ENCODE measurements around the gene NMRK2.

The NMRK2 gene

GRCh38 chr19:3899531-3900294, 33.2 kb upstream of the NMRK2 start:
- Histone ChIP-seq H3K27ac (no peak overlapping the region), H3K4me3 (no peak overlapping the region)
- DNase-seq (ENCODE audit: low spot score), result no peak
- TF ChIP-seq CTCF (IDR thresholded peaks at IDR 0.05), result no peak

GRCh38 chr19:3902317-3902973, 30.4 kb upstream of the NMRK2 start:
- no peak for TF ChIP-seq CTCF (IDR thresholded peaks at IDR 0.05)
- DNase-seq (ENCODE audit: low spot score), result no peak
- H3K27ac ChIP-seq, result no peak overlapping the region
- no peak overlapping the region for H3K4me3 ChIP-seq

GRCh38 chr19:3904233-3904632, 28.6 kb upstream of the NMRK2 start:
- H3K27ac ChIP-seq, result no peak overlapping the region
- no peak for TF ChIP-seq CTCF (IDR thresholded peaks at IDR 0.05)
- DNase-seq (ENCODE audit: low spot score), result no peak
- no peak overlapping the region for H3K4me3 ChIP-seq

- TF ChIP-seq CTCF (IDR thresholded peaks at IDR 0.05), result no peak
- no peak for DNase-seq (ENCODE audit: low spot score)
- Histone ChIP-seq H3K27ac (no peak overlapping the region), H3K4me3 (no peak overlapping the region)
Observed at GRCh38 chr19:3907626-3908265, 25.1 kb upstream of the NMRK2 start.

- Histone ChIP-seq H3K27ac (no peak overlapping the region), H3K4me3 (no peak overlapping the region)
- TF ChIP-seq CTCF (IDR thresholded peaks at IDR 0.05), result no peak
- DNase-seq (ENCODE audit: low spot score), result no peak
Observed at GRCh38 chr19:3908266-3909054, 24.4 kb upstream of the NMRK2 start.

GRCh38 chr19:3910105-3910504, 22.8 kb upstream of the NMRK2 start:
- DNase-seq (ENCODE audit: low spot score), result no peak
- H3K4me3 ChIP-seq, result no peak overlapping the region
- no peak overlapping the region for H3K27ac ChIP-seq
- TF ChIP-seq CTCF (IDR thresholded peaks at IDR 0.05), result no peak
